Activated CD8-positive, alpha-beta memory T cell treated with anti-CD3 and anti-CD28 coated beads for 1 hour (primary cell): ENCODE data around the gene HINT2.

ENCODE experiments used
- DNase-seq, 2 donors: peaks; one replicate each; pipeline ENCODE4 v3.0.0-alpha.2; 2020; ENCODE audit warnings: low read depth in 1 of 2; ENCODE audit errors: extremely low read depth in 1 of 2

The HINT2 gene

GRCh38 chr9:35781066-35781465 is 33.8 kb downstream of the HINT2 start:
- no peak for DNase-seq

GRCh38 chr9:35778496-35778895 is 36.3 kb downstream of the HINT2 start:
- DNase-seq = no peak

GRCh38 chr9:35776018-35776417 is 38.8 kb downstream of the HINT2 start:
- DNase-seq = no peak

GRCh38 chr9:35774907-35775635 is 39.8 kb downstream of the HINT2 start:
- no peak for DNase-seq

- DNase-seq = no peak
Measured at GRCh38 chr9:35771943-35772342, 42.9 kb downstream of the HINT2 start.

GRCh38 chr9:35771534-35771933 is 43.3 kb downstream of the HINT2 start:
- no peak for DNase-seq

GRCh38 chr9:35771075-35771433 is 43.8 kb downstream of the HINT2 start:
- DNase-seq = no peak

GRCh38 chr9:35769763-35770162 is 45.1 kb downstream of the HINT2 start:
- DNase-seq = no peak

GRCh38 chr9:35767458-35767857 is 47.4 kb downstream of the HINT2 start:
- DNase-seq = no peak

- DNase-seq = no peak
Measured at GRCh38 chr9:35766997-35767396, 47.8 kb downstream of the HINT2 start.

- no peak for DNase-seq
Measured at GRCh38 chr9:35763803-35764202, 51.0 kb downstream of the HINT2 start.

GRCh38 chr9:35763181-35763580 is 51.7 kb downstream of the HINT2 start:
- DNase-seq = no peak
